Esophagus mucosa (tissue), 1 donor: ENCODE results near the gene KRTAP9-1. TPM values are rescaled to one million over a fixed set of nuclear protein-coding genes. Genes with fewer than 3 reads are reported as not detected.
"Not testable (repeated sequence)": the region's sequence is repeated elsewhere in the genome, so short reads cannot be mapped to it uniquely, and the experiment has no call there.

Experiments used
- ATAC-seq: fragments of 200-7000 bp; cut with Tn5 transposase; one replicate; pipeline ENCODE4 v1.9.1; 2020
- total RNA-seq: library from RNA; stranded (reverse); gene quantifications from one replicate; pipeline ENCODE4 v1.2.4, GENCODE V29; 2023
- donor health status: DM: yes; HTN: yes; CAD: no.

Gene KRTAP9-1, protein sequence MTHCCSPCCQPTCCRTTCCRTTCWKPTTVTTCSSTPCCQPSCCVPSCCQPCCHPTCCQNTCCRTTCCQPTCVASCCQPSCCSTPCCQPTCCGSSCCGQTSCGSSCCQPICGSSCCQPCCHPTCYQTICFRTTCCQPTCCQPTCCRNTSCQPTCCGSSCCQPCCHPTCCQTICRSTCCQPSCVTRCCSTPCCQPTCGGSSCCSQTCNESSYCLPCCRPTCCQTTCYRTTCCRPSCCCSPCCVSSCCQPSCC
- total RNA-seq = not detected

DNA sequence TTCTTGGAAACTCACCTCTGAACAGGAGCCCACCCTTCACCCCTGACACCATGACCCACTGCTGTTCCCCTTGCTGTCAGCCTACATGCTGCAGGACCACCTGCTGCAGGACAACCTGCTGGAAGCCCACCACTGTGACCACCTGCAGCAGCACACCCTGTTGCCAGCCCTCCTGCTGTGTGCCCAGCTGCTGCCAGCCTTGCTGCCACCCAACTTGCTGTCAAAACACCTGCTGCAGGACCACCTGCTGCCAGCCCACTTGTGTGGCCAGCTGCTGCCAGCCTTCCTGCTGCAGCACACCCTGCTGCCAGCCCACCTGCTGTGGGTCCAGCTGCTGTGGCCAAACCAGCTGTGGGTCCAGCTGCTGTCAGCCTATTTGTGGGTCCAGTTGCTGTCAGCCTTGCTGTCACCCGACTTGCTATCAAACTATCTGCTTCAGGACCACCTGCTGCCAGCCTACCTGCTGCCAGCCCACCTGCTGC is at the start of gene KRTAP9-1:
TSS of gene KRTAP9-1 (plus strand) at position 51 of the 482 bp plus-strand sequence. CDS start at position 51, 0 bp downstream.
- not testable (repeated sequence) for ATAC-seq

DNA sequence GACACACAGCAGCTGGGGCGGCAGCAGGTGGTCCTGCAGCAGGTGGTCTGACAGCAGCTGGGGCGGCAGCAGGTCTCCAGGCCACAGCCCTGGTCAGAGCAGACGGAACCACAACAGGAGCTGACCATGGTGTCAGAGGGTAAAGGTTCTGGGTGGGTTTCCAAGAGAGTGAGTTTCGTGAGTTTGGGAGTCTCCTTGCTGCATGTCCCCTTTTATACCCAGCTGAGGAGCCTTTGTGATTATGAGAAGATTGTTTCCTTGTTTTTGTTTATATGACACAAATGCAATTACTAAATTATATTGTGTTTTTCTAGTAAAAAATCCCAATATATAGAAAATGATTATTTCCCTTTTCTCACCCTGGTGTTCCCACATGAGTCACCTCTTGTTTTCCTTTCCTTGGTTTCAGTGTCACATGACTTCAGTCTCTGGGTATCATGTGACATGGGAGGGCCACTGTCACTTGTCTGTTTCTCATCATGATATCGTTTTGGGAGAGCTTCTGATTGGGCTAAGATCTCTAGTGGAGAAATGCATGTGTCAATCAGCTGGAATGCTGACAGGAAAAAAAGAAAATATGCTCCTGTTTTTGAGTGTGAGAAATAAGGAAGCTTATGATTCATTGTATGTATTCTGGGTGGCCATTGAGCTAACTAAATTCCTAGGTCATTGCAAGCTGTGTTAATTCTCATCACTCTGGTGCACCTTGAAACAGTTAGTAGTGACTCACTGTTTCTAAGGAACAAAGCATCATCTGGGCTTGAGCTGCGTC is 49.1 kb upstream of the KRTAP9-1 start, which contains the start of gene KRTAP4-6:
TSS of gene KRTAP4-6 (minus strand) at position 185 of the 772 bp plus-strand sequence. CDS start at position 128, 57 bp downstream.
- ATAC-seq = peak; percentile 86

DNA sequence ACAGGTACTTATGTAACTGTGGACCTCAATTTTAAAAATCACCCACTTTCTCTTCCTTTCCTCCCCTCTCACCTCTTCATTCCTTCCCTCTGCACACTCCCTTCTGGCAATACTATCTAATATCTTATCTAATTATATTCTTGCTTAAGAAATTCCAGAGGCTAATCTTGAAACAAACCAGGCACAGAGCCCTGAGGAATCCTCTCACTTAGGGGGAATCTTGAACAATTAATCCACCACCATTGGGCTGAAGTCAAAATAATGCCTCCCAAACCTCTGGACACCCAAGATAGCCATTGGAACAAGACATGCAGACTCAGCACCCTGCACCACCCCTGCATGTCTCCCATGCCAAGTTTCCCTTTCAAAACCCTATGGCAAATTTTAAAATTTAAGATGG is 48.3 kb upstream of the KRTAP9-1 start:
- ATAC-seq = no peak

DNA sequence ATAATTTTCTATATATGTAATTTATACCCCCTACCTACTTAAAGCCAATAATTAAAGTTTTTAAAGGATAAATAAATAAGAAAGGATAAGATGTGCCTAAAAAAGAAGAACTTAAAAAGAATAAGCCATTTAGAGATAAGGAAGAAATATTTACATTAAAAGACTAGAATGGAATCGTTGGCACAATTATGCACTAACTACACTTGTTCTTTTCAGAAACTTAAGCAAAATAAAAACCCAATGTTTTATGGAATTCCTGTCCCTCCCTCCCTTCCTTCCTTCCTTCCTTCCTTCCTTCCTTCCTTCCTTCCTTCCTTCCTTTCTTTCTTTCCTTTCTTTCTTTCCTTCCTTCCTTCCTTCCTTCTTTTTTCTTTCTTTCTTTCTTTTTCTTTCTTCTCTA is 44.8 kb upstream of the KRTAP9-1 start:
- no peak for ATAC-seq

DNA sequence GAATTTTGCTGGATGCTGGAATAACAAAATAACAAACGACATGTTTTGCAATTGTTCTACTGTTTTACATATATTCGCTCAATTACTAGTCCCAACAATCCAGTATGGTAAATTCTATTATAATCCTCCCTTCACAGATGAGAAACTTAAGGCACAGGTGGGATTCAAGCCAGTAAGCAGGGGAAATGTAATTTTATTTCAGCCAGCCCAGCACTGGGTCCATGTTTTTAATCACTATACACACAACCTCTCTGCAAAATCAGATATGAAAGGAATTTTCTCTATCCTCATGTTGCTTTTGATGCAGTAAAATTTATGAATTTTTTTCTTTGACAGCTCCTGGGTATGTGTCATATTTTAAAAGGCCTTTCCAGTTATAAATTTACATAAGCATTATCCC is 44.4 kb upstream of the KRTAP9-1 start:
- ATAC-seq = no peak

DNA sequence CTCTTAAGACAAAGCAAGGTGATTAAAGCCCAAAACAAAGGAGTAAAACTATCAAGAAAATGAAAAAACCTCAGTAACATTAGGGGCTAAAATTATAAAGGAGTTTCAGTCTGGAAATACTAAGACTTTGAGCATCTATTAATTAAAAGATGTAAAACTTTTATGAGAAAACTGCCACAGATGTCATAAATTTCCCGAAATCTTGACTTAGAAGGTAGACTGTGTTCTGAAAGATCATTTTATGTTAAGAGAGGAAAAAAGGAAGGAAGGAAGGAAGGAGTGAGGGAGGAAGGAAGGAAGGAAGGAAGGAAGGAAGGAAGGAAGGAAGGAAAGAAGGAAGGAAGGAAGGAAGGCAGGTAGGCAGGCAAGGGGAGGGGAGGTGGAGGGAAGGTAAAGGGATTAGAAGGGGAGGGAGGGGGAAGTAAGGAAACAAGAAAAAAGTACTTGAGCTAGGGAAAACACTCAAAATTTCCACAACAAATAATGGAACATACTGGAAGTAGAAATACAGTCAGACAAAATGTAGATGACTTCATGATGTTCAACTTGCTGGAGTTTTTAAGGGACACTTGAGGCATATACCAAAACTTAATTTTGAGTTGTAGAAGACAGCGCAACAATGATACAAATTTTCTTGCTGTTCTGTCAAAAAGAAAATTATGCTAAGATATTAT is 42.0 kb upstream of the KRTAP9-1 start:
- no peak for ATAC-seq

DNA sequence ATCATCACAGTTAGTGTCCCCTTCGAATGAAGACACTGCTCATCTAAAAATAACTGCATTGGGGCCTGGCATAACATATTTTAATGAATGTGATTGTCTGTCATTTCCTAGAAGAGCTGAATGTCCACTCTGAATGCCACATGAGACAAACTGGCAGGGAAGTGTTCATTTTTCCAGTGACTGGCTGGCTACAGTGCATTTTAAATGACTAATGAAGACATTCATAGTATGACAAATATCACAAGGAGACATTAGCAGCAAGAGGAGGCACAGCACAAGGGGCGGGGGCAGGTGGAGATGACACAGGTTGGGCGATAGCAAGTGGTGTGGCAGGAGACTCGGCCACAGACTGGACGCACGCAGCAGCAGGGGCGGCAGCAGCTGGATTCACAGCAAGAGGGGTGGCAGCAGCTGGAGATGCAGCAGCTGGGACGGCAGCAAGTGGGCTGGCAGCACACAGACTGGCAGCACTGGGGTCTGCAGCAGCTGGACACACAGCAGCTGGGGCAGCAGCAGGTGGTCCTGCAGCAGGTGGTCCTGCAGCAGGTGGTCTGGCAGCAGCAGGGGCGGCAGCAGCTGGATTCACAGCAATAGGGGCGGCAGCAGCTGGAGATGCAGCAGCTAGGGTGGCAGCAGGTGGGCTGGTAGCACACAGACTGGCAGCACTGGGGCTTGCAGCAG is 40.6 kb upstream of the KRTAP9-1 start:
- ATAC-seq = not testable (repeated sequence)

DNA sequence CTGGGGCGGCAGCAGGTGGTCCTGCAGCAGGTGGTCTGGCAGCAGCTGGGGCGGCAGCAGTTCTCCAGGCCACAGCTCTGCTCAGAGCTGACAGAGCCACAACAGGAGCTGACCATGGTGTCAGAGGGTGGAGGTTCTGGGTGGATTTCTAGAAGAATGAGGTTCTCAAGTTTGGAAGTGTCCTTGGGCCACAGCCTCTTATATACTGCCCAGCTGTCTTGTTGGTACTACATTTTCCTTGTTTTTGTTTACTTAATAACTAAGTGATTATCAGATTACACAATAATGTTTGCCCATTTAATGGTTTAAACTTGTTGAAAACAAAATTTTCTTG is 40.1 kb upstream of the KRTAP9-1 start, which contains the start of gene KRTAP4-5:
TSS of gene KRTAP4-5 (minus strand) at position 174 of the 334 bp plus-strand sequence. CDS start at position 116, 58 bp downstream.
- ATAC-seq = no peak

DNA sequence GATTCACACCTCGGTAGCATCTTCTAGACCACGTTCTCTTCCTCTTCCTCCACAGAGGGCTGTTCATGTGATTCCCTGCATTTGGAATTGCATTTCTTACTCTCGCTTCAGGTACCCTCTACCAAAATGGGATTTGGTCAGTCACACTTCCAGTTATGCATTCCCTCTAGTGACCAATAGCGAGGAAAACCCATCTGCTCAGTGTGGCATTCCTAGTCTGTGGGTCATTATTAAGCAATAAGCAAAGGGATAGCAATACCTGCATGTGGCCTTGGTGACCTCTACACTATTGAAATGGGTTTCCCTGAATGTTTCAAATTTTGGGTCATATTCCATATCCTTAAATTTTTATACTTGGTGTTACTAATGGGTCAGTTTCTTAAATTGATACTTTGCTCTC is 39.7 kb upstream of the KRTAP9-1 start:
- ATAC-seq = no peak

DNA sequence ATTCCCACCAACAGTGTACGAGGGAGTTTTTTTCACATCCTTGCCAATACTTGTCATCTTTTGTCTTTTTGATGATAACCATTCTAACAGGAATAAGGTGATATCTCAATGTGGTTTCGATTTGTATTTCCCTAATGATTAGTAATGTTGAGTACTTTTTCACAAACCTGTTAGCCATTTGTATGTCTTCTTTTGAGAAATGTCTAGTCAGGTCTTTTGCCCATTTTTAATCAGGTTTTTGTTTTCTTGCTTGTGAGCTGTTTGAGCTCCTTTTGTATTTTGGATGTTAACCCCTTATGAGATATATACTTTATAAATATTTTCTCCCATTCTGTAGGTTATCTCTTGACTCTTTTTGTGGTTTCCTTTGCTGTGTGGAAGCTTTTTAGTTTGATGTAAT is 38.2 kb upstream of the KRTAP9-1 start:
- ATAC-seq = no peak

DNA sequence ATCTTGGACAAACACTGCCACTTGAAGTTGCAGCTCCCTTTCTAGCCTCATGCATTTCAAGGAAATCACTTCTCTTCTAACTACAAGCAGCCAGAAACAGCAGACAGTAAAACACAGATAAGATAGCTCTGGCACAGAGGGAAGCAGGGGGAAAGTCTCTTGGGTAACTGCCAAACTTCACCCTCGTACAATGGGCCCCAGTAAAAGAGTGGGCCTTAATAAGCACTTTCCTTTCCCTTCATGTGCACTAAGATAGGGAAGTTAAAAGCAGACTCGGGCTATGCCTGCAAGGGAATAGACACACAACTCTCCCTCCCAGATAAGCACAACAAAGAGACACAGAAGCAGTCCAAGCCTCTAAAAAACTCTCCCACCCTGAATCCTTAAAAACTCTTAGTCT is 35.8 kb upstream of the KRTAP9-1 start:
- ATAC-seq = no peak

DNA sequence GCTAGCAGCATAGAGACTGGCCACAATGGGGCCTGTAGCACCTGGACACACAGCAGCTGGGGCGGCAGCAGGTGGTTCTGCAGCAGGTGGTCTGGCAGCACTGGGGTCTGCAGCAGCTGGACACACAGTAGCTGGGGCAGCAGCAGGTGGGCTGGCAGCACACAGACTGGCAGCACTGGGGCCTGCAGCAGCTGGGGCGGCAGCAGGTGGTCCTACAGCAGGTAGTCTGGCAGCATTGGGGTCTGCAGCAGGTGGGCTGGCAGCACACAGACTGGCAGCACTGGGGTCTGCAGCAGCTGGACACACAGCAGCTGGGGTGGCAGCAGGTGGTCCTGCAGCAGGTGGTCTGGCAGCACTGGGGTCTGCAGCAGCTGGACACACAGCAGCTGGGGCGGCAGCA is 29.5 kb upstream of the KRTAP9-1 start:
- not testable (repeated sequence) for ATAC-seq

DNA sequence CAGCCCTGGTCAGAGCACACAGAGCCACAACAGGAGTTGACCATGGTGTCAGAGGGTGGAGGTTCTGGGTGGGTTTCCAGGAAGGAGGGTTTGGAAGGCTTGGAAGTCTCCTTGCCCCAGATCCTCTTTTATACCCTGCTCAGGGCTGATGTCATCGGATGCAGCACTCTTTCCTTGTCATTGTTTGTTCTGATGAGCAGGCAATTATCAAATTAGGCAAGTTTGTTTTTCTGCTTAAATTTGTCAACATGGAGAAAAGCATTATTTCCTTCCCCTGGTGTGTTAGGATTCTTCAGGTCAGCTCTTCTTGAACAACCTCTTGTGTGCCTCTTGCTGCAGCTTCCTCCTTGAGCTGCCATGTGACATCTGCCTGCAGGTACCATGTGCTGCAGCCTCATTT is 29.0 kb upstream of the KRTAP9-1 start, which contains the start of gene KRTAP4-4:
TSS of gene KRTAP4-4 (minus strand) at position 101 of the 400 bp plus-strand sequence. CDS start at position 44, 57 bp downstream.
- no peak for ATAC-seq

DNA sequence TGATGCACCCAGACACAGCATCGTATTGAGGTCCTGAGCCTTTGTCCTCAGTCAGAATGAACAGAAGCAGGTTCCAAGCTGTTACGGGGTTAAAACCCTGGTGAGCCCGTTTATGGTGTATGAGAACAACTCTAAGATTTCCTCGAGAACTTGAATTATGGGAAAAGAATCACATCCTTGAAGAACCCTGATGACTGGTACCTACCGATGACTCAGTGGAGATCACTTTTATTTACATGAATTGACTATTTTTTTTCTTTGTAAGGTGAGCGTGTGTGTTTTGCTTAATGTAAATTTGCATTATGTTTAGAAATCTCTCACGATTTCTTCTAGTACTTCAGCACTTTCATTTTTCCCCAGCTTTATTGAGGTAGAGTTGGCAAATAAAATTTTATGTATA is 25.9 kb upstream of the KRTAP9-1 start:
- ATAC-seq = no peak

DNA sequence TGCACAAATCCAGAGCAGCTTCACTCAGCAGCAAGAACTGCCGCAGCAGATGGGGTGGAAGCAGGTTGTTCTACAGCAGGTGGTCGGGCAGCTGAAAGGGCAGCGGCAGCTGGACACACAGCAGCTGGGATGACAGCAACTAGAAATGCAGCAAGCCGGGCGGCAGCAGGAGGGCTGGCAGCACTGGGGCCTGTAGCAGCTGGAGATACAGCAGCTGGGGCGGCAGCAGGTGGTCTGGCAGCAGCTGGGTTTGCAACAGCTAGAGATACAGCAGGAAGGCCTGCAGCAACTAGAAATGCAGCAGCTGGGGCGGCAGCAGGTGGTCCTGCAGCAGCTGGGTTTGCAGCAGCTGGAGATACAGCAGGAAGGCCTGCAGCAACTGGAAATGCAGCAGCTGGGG is 22.1 kb upstream of the KRTAP9-1 start:
- ATAC-seq = no peak

DNA sequence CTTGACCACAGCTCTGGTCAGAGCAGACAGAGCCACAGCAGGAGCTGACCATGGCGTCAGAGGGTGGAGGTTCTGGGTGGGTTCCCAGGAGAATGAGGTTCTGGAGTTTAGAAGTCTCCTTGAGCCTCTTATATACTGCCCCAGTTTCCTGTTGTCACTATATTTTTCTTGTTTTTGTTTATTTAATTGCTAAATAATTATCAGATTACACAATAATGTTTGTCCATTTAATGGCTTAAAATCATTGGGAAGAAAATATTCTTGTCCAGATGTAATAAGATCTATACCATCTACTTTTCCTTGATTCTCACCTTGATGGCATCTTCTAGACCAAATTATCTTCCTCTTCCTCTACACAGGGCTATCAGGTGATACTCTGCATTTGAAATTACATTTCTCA is 21.6 kb upstream of the KRTAP9-1 start, which contains the start of gene KRTAP4-3:
TSS of gene KRTAP4-3 (minus strand) at position 101 of the 400 bp plus-strand sequence. CDS start at position 52, 49 bp downstream.
- ATAC-seq = no peak

DNA sequence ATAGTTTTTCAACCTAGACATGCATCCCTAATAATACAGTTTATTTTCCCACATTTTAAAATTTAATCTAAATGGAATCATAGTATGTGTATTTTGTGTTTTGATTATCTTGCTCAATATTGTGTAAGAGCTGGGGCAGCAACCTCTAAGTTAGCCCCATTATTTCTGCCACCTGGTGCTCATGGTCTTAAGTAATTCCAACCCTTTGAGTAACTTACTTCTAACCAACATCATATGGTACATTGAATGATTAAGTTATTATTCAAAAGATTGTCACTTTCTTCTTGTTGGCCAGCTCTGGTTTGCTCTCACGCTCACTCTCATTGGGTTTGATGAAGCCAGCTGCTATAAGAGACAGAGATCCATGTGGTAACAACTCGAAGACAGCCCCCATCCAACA is 17.8 kb upstream of the KRTAP9-1 start:
- ATAC-seq = no peak

DNA sequence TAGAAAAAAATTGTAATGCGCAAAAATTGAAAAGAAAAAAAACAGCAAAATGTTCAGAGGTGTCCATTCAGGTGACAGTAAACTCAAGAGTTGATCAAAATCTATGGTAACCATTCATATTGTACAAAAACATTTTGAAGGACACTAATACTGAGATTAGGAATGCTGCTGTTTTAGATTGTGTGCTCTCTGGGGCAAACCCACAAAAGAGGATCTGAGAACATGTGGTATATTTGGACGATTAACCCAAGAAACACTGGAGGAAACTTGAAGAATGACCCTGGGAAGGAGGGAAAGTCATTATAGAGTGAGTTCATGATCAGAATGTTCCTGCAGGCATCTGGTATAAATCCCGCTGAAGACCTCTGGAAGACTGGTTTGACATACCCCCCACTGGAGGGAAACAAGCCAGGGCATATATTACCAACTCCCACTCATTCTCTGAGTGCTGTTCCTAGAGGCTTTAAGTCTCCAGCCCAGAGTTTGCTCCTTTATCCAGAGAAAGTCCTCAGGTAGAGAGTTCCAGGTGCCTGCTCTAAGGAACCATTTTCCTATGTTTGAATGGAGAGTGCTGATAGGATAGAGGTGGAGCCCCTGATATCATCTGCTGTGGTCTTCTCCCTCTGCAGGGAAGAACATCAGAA is 12.8 kb upstream of the KRTAP9-1 start:
- ATAC-seq = no peak

DNA sequence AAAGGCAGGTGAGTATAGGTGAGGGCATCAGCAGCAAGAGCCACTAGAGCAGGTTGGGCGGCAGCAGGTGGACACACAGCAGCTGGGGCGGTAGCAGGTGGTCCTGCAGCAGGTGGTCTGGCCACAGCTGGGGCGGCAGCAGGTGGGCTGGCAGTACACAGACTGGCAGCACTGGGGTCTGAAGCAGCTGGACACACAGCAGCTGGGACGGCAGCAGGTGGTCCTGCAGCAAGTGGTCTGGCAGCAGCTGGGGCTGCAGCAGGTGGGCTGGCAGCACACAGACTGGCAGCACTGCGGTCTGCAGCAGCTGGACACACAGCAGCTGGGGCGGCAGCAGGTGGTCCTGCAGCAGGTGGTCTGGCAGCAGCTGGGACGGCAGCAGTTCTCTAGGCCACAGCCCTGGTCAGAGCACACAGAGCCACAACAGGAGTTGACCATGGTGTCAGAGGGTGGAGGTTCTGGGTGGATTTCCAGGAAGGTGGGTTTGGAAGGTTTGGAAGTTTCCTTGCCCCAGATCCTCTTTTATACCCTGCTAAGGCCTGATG is 11.9 kb upstream of the KRTAP9-1 start, which contains the start of gene KRTAP4-2:
TSS of gene KRTAP4-2 (minus strand) at position 495 of the 545 bp plus-strand sequence. CDS start at position 438, 57 bp downstream.
- ATAC-seq = no peak

DNA sequence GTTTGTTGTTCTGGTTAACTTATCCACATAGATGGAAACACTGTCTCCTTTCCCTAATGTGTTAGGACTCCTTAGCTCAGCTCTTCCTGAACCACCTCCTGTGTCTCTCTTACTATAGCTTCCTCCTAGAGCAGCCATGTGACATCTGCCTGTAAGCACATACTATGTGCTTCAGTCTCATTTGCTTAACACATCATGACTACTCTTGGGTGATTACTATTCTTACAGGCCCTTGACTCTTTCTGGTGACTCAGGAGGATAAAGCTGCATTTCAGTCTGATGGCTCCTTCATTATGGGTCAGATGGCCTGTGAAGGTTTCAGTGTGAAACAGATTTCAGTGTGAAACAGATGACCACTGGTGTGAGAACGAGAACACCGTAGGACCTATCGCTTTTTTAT is 11.3 kb upstream of the KRTAP9-1 start:
- ATAC-seq = peak; percentile 93
